Left lung (tissue), 10 donors: ENCODE results near the gene PHACTR3. TPM values are rescaled to one million over a fixed set of nuclear protein-coding genes. Genes with fewer than 3 reads are reported as not detected.

ENCODE experiments used
- ATAC-seq: fragments of 200-7000 bp; cut with Tn5 transposase; one replicate; pipeline ENCODE4 v1.9.1; 2020; ENCODE audit warnings: moderate library complexity
- DNase-seq, 4 donors: peaks; one replicate each; pipeline ENCODE4 v3.0.0-alpha.2; 2013 to 2020
- H3K27ac ChIP-seq, 2 donors: fragments of 200-600 bp; sonication (generic) in 1 of 2; one replicate each; pipeline versions ENCODE4 v1.5.0 to v1.8.0; 2020 to 2021
- H3K27me3 ChIP-seq, 2 donors: fragments of 200-600 bp; sonication (generic) in 1 of 2; one replicate each; pipeline versions ENCODE4 v1.5.0 to v1.8.0; 2020 to 2021
- H3K36me3 ChIP-seq, 2 donors: fragments of 200-600 bp; sonication (generic) in 1 of 2; one replicate each; pipeline versions ENCODE4 v1.5.0 to v1.8.0; 2020 to 2021
- H3K4me1 ChIP-seq, 2 donors: fragments of 200-600 bp; one replicate each; pipeline ENCODE4 v1.8.0; 2021
- H3K4me3 ChIP-seq, 2 donors: fragments of 200-600 bp; sonication (generic) in 1 of 2; one replicate each; pipeline versions ENCODE4 v1.5.0 to v1.8.0; 2020 to 2021; ENCODE audit warnings: mild to moderate bottlenecking in 1 of 2
- H3K9me3 ChIP-seq, 2 donors: fragments of 200-600 bp; sonication (generic) in 1 of 2; one replicate each; pipeline versions ENCODE4 v1.5.0 to v1.8.0; 2020 to 2021
- CTCF ChIP-seq, 2 donors: fragments of 200-600 bp; sonication (generic) in 1 of 2; IDR thresholded peaks; one replicate each; pipeline versions ENCODE4 v1.5.0 to v1.8.0; 2021; ENCODE audit warnings: antibody characterized with exemption in 2 of 2
- intact Hi-C, 2 donors: fragments of 100-400 bp; cut with DNase I; formaldehyde crosslinking; loops; one replicate each; pipeline versions ENCODE4 v1.11.2 to v1.14.2; 2022
- polyA plus RNA-seq, 6 donors: library from polyadenylated mRNA; unstranded; fragments of 120-200 nt; gene quantifications; one replicate each; pipeline ENCODE4 v1.2.1, GENCODE V29; 2013; ENCODE audit not compliant: insufficient read length in 6 of 6
- total RNA-seq, 2 donors: library from RNA; stranded (reverse); fragmentation: NEBNext Ultra II Directional; extraction: Animal tissue kit (Norgen Biotek cat#: 25700); gene quantifications; one replicate each; pipeline ENCODE4 v1.2.1, GENCODE V29; 2021
- donor health status: DM: no; HTN: yes; CAD: no.
- donor health status: DM: no; HTN: no; CAD: no.

PHACTR3 gene
- total and polyA plus RNA-seq, 8 donors: 3.5 to 14.5 (median 4.4) TPM

- TF ChIP-seq CTCF (IDR thresholded peaks at IDR 0.05): no peak
- Histone ChIP-seq H3K9me3 (no peaks in the 10 kb centered on the region), H3K36me3 (no peaks in the 10 kb centered on the region), H3K27ac (no peak overlapping the region), H3K4me1 (peaks cover 0 to 3% of the 10 kb centered on the region in 2 donors), H3K4me3 (no peak overlapping the region), H3K27me3 (peaks cover 0 to 59% of the 10 kb centered on the region in 2 donors)
- DNase-seq (no peak), ATAC-seq (no peak)
- intact Hi-C loops: no loop called here
These were observed 35.0 kb upstream of the PHACTR3 start for GRCh38 chr20:59569305-59569704.

GRCh38 chr20:59571151-59571550 is 33.2 kb upstream of the PHACTR3 start:
- H3K4me3 ChIP-seq: no peak overlapping the region
- no peaks in the 10 kb centered on the region for H3K36me3 ChIP-seq
- H3K27me3 ChIP-seq: peaks cover 0 to 66% of the 10 kb centered on the region in 2 donors
- intact Hi-C loops: loop anchor here in 1 of 2 donors (10.0 kb wide), 1 partner anchor 184 kb away; no protein-coding TSS in a partner anchor
- H3K27ac ChIP-seq: no peak overlapping the region
- TF ChIP-seq CTCF (IDR thresholded peaks at IDR 0.05): no peak
- ATAC-seq (no peak), DNase-seq (no peak)
- peaks cover 0 to 3% of the 10 kb centered on the region in 2 donors for H3K4me1 ChIP-seq
- H3K9me3 ChIP-seq: no peaks in the 10 kb centered on the region

GRCh38 chr20:59571551-59572314 is 32.6 kb upstream of the PHACTR3 start:
- Histone ChIP-seq H3K27ac (peak overlapping the region in 1 of 2 donors; percentile 49), H3K9me3 (no peaks in the 10 kb centered on the region), H3K36me3 (no peaks in the 10 kb centered on the region), H3K27me3 (peaks cover 5 to 71% of the 10 kb centered on the region in 2 donors), H3K4me1 (peaks cover 0 to 3% of the 10 kb centered on the region in 2 donors), H3K4me3 (peak overlapping the region in 1 of 2 donors; percentile 23)
- peak; percentile 93 for ATAC-seq
- peak in 3 of 4 donors; percentile 59 to 79 (median 67) for DNase-seq
- peak; percentile 93 to 98 for TF ChIP-seq CTCF (IDR thresholded peaks at IDR 0.05)
- intact Hi-C loops: loop anchor here in 1 of 2 donors (10.0 kb wide), 1 partner anchor 183 kb away; no protein-coding TSS in a partner anchor

GRCh38 chr20:59572515-59572914 is 31.8 kb upstream of the PHACTR3 start:
- ATAC-seq (no peak), DNase-seq (no peak)
- TF ChIP-seq CTCF (IDR thresholded peaks at IDR 0.05): no peak
- Histone ChIP-seq H3K4me3 (no peak overlapping the region), H3K9me3 (no peaks in the 10 kb centered on the region), H3K4me1 (peaks cover 0 to 3% of the 10 kb centered on the region in 2 donors), H3K36me3 (no peaks in the 10 kb centered on the region), H3K27ac (no peak overlapping the region), H3K27me3 (peaks cover 10 to 79% of the 10 kb centered on the region in 2 donors)
- intact Hi-C loops: loop anchor here in 1 of 2 donors (10.0 kb wide), 1 partner anchor 182 kb away; no protein-coding TSS in a partner anchor

- no peak for ATAC-seq
- peaks cover 0 to 3% of the 10 kb centered on the region in 2 donors for H3K4me1 ChIP-seq
- no peak overlapping the region for H3K4me3 ChIP-seq
- no peak for TF ChIP-seq CTCF (IDR thresholded peaks at IDR 0.05)
- no peak overlapping the region for H3K27ac ChIP-seq
- intact Hi-C loops: loop anchor here in 1 of 2 donors (10.0 kb wide), 1 partner anchor 181 kb away; no protein-coding TSS in a partner anchor
- H3K36me3 ChIP-seq: no peaks in the 10 kb centered on the region
- no peaks in the 10 kb centered on the region for H3K9me3 ChIP-seq
- no peak for DNase-seq
- H3K27me3 ChIP-seq: peaks cover 18 to 84% of the 10 kb centered on the region in 2 donors
These were observed 30.5 kb upstream of the PHACTR3 start for GRCh38 chr20:59573837-59574236.
